GM12878 (cell line): ENCODE data around the gene SBF2. TPM values are rescaled to one million over a fixed set of nuclear protein-coding genes. Genes with fewer than 3 reads are reported as not detected.
"Not testable (repeated sequence)": the region's sequence is repeated elsewhere in the genome, so short reads cannot be mapped to it uniquely, and the experiment has no call there.

Source experiments
- ATAC-seq: fragments of 200-7000 bp; cut with Tn5 transposase; 3 replicates; pipeline ENCODE4 v1.9.1; 2020; ENCODE audit warnings: mild to moderate bottlenecking, moderate library complexity
- BruUV-seq: library from RNA; stranded (reverse); fragments of 400-500 nt; replicated peaks from 2 replicates; lab custom pipeline; 2021; lab: Mats Ljungman, UMichigan
- CTCF ChIA-PET: fragments of 300-600 bp; sonication (Branson Sonifier 250); formaldehyde crosslinking; extraction: SDS; loops from one replicate; lab custom pipeline; 2021; ENCODE audit warnings: inconsistent platforms; lab: Yijun Ruan, JAX
- POLR2A ChIA-PET: fragments of 350-600 bp; formaldehyde crosslinking; extraction: SDS; loops from one replicate; lab custom pipeline; 2021; ENCODE audit warnings: inconsistent platforms; lab: Charles Lee
- RAD21 ChIA-PET: fragments of 300-600 bp; sonication (Branson Sonifier 250); formaldehyde crosslinking; loops from one replicate; lab custom pipeline; 2023; ENCODE audit warnings: antibody characterized with exemption; ENCODE audit not compliant: unreplicated experiment; lab: Charles Lee
- SMC1A ChIA-PET: fragments of 300-600 bp; sonication (Branson Sonifier 250); formaldehyde crosslinking; loops from one replicate; lab custom pipeline; 2023; ENCODE audit not compliant: unreplicated experiment, uncharacterized antibody; lab: Charles Lee
- DNase-seq: peaks from one replicate; pipeline ENCODE4 v3.0.0-alpha.2; 2011; ENCODE audit warnings: low read depth, low spot score
- FAIRE-seq: peaks from 3 replicates; lab custom pipeline; 2011; peaks lifted over from hg19 to GRCh38; lab: Jason Lieb, UNC
- H2AFZ ChIP-seq: 2 replicates; pipeline ENCODE4 v1.6.0; 2011; ENCODE audit warnings: low read depth, low read length, control low read depth; ENCODE audit not compliant: control insufficient read depth
- H3K27ac ChIP-seq: 2 replicates; pipeline ENCODE4 v1.5.1; 2011; ENCODE audit warnings: control low read depth; ENCODE audit not compliant: control insufficient read depth, insufficient read depth
- H3K27me3 ChIP-seq, 2 experiments: replicated peaks in 1 of 2; 2 replicates each; pipeline versions ENCODE4 v1.6.0 to v1.6.1; 2011; ENCODE audit warnings: low read length in 1 of 2; ENCODE audit not compliant: control insufficient read depth in 2 of 2, insufficient read depth in 2 of 2
- H3K36me3 ChIP-seq, 2 experiments: 2 replicates each; pipeline ENCODE4 v1.5.1; 2011; ENCODE audit warnings: low read length in 1 of 2; ENCODE audit not compliant: control insufficient read depth in 2 of 2, insufficient read depth in 2 of 2
- H3K4me1 ChIP-seq: 2 replicates; pipeline ENCODE4 v1.6.1; 2011; ENCODE audit warnings: mild to moderate bottlenecking, low read length, moderate library complexity, mixed read lengths; ENCODE audit not compliant: control insufficient read depth, insufficient read depth
- H3K4me2 ChIP-seq: 2 replicates; pipeline ENCODE4 v1.6.0; 2011; ENCODE audit warnings: control low read depth; ENCODE audit not compliant: control insufficient read depth, insufficient read depth
- H3K4me3 ChIP-seq: fragments of 200-600 bp; sonication (generic); 2 replicates; pipeline ENCODE4 v1.5.1; 2016
- H3K79me2 ChIP-seq: 2 replicates; pipeline ENCODE4 v1.6.0; 2011; ENCODE audit warnings: low read length; ENCODE audit not compliant: control insufficient read depth, insufficient read depth
- H3K9ac ChIP-seq: 2 replicates; pipeline ENCODE4 v1.8.0; 2011; ENCODE audit warnings: low read length, control low read depth, mixed read lengths; ENCODE audit not compliant: control insufficient read depth, insufficient read depth
- H3K9me3 ChIP-seq: replicated peaks from 3 replicates; pipeline ENCODE4 v1.5.1; 2011; ENCODE audit warnings: mild to moderate bottlenecking, low read length; ENCODE audit not compliant: control insufficient read depth, insufficient read depth
- H4K20me1 ChIP-seq: 2 replicates; pipeline ENCODE4 v1.6.0; 2011; ENCODE audit not compliant: control insufficient read depth, insufficient read depth
- IRF4 ChIP-seq: IDR thresholded peaks from 2 replicates; pipeline ENCODE4 v1.6.1; 2011; ENCODE audit warnings: low read depth, low read length
- NR2C2 ChIP-seq: IDR thresholded peaks from 2 replicates; pipeline ENCODE4 v1.6.1; 2011; ENCODE audit warnings: borderline replicate concordance, low read depth; ENCODE audit not compliant: control insufficient read depth, insufficient read length
- POLR2AphosphoS2 ChIP-seq: IDR thresholded peaks from 2 replicates; pipeline ENCODE4 v1.6.1; 2011; ENCODE audit warnings: low read depth, mild to moderate bottlenecking, low read length, improper control_type of control experiment, moderate library complexity
- POU2F2 ChIP-seq: IDR thresholded peaks from 3 replicates; pipeline ENCODE4 v1.6.1; 2011; ENCODE audit warnings: low read depth, mild to moderate bottlenecking, low read length, borderline replicate concordance
- RBBP5 ChIP-seq: fragments of 200-600 bp; sonication (generic); conservative IDR thresholded peaks from 2 replicates; pipeline ENCODE4 v1.6.1; 2016
- RUNX3 ChIP-seq: IDR thresholded peaks from 2 replicates; pipeline ENCODE4 v1.6.1; 2012; ENCODE audit warnings: low read length, inconsistent platforms
- SRF ChIP-seq, 2 experiments: IDR thresholded peaks; 2 replicates each; pipeline ENCODE4 v1.6.1; 2011; ENCODE audit warnings: low read depth in 2 of 2, low read length in 2 of 2, mild to moderate bottlenecking in 1 of 2, moderate library complexity in 1 of 2
- STAT3 ChIP-seq: IDR thresholded peaks from 2 replicates; pipeline ENCODE4 v1.6.1; 2011; ENCODE audit warnings: low read depth, low read length, improper control_type of control experiment
- TCF7 ChIP-seq: IDR thresholded peaks from 2 replicates; pipeline ENCODE4 v1.6.1; 2014; ENCODE audit warnings: antibody characterized with exemption, borderline replicate concordance
- ZNF207 ChIP-seq: fragments of 450-650 bp; IDR thresholded peaks from 2 replicates; pipeline ENCODE4 v1.6.1; 2014; ENCODE audit warnings: antibody characterized with exemption, mild to moderate bottlenecking, borderline replicate concordance
- WGBS: methylation state at CpG from one replicate; pipeline ENCODE4 v1.1.6; 2016; ENCODE audit warnings: low lambda C conversion rate; ENCODE audit not compliant: insufficient replicate concordance, insufficient coverage; ENCODE audit errors: missing lambda C conversion rate; 5-methylcytosine and 5-hydroxymethylcytosine counted together
- in situ Hi-C: fragments of 300-500 bp; cut with MboI; formaldehyde crosslinking; loops from 9 replicates; pipeline ENCODE4 v1.14.3; 2018; ENCODE audit warnings: mixed read lengths
- intact Hi-C: fragments of 100-400 bp; cut with micrococcal nuclease; formaldehyde crosslinking; loops from one replicate; pipeline ENCODE4 v1.14.2; 2022; ENCODE audit not compliant: unreplicated experiment
- polyA plus RNA-seq, 11 experiments: library from polyadenylated mRNA; depleted of rRNA in 4 of 11; unstranded in 6 of 11; stranded (reverse) in 5 of 11; fragments of >200 nt; fragmentation: Nextera tagmentation in 4 of 11; fragmentation: Illumina TruSeq in 1 of 11; extraction: Ambion mirVana in 4 of 11; extraction: Trizol in 1 of 11; gene quantifications; 1 replicate in 1 of 11; 2 replicates in 10 of 11; pipeline versions ENCODE4 v1.2.1 to v1.2.3, GENCODE V29; 2011 to 2016; ENCODE audit warnings: inconsistent platforms in 2 of 11, missing spikeins in 2 of 11, low read depth in 1 of 11
- total RNA-seq, 4 experiments: library from RNA; depleted of rRNA in 3 of 4; stranded (reverse); fragments of >200 nt in 3 of 4; fragmentation: Illumina TruSeq in 1 of 4; extraction: Trizol in 1 of 4; gene quantifications; 2 replicates each; pipeline versions ENCODE4 v1.2.1 to v1.2.3, GENCODE V29; 2013 to 2021
- TF ChIP-seq, protein P1 (sequence below): fragments of 450-650 bp; IDR thresholded peaks from 2 replicates; pipeline ENCODE4 v1.6.1; 2016; ENCODE audit warnings: mild to moderate bottlenecking
- TF ChIP-seq, protein P2 (sequence below): fragments of 450-650 bp; formaldehyde crosslinking; IDR thresholded peaks from 2 replicates; pipeline ENCODE4 v1.4.0; 2020; ENCODE audit warnings: mild to moderate bottlenecking, moderate library complexity
- TF ChIP-seq, protein P3 (sequence below): IDR thresholded peaks from 2 replicates; pipeline ENCODE4 v1.6.1; 2011; ENCODE audit warnings: low read depth, low read length, improper control_type of control experiment, borderline replicate concordance

SBF2 gene
- total and polyA plus RNA-seq, 10 of the 15 experiments (the other 5 are each of a cell fraction or from before 2014, with no cell fraction given): 0.24 to 2.3 (median 1.1) TPM

DNA sequence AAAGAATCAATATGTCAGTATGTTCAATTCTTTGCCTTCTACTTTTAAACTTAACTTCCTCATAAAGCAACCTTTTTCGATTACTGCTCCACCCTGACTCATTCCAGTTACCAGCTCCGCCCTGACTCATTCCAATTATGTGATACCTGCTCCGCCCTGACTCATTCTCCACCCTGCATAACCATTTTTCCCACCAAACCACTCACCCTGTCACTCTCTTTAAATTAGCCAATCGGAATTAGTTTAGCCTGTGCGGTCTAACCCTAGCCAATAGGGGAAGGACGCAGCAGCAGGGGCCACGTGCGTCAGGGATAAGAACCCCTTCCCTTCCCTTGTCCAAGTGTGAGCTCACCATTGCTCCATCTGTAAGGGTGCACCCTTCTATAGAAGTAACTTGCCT, 393.8 kb downstream of the SBF2 start:
- DNase-seq, ATAC-seq, H3K9me3 ChIP-seq, POLR2A ChIA-PET, H3K4me2 ChIP-seq, H3K4me1 ChIP-seq, in situ Hi-C loops, H3K27ac ChIP-seq, H4K20me1 ChIP-seq, H3K36me3 ChIP-seq, H3K27me3 ChIP-seq, H3K79me2 ChIP-seq, H2AFZ ChIP-seq, H3K9ac ChIP-seq, SMC1A ChIA-PET, intact Hi-C loops, BruUV-seq, RAD21 ChIA-PET, FAIRE-seq, H3K4me3 ChIP-seq: not testable (repeated sequence)
- 50% methylated on average over 8 of the region's 8 CpGs for WGBS
- CTCF ChIA-PET: interaction anchor here (1.0 kb wide), 1 partner anchor 72 kb away, joined by 3 read pairs; no protein-coding TSS in a partner anchor
- TF ChIP-seq, protein P1, sequence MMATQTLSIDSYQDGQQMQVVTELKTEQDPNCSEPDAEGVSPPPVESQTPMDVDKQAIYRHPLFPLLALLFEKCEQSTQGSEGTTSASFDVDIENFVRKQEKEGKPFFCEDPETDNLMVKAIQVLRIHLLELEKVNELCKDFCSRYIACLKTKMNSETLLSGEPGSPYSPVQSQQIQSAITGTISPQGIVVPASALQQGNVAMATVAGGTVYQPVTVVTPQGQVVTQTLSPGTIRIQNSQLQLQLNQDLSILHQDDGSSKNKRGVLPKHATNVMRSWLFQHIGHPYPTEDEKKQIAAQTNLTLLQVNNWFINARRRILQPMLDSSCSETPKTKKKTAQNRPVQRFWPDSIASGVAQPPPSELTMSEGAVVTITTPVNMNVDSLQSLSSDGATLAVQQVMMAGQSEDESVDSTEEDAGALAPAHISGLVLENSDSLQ: peak; percentile 16; the same call in 1 of the 2 replicates

DNA sequence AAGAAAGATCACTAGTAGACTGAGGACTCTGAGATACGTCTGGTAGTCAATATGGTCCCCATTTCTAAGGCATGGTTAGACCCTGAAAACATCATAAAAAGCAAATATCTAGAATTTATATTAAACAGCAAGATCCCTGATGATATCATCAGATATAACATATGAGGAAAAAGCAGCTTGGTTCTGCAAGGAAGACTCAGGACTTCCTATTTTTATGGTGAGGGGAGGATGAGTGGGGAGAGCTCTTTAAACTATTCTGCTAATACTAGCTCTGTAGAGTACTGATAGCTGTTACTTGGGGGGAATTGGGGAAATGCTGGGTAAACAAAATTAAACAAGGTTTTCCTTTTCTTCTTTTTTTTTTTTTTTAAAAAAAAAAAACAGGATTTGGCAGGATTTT, 394.3 kb downstream of the SBF2 start:
- H3K9me3 ChIP-seq: no peaks in the 10 kb centered on the region
- H3K79me2 ChIP-seq: no peaks in the 10 kb centered on the region
- H2AFZ ChIP-seq: no peak overlapping the region
- H3K36me3 ChIP-seq: no peaks in the 10 kb centered on the region
- H3K27me3 ChIP-seq: no peaks in the 10 kb centered on the region
- DNase-seq: no peak
- 10% methylated on average over 1 of the region's 1 CpG for WGBS
- SMC1A ChIA-PET: no interaction called here
- no peaks in the 10 kb centered on the region for H3K4me1 ChIP-seq
- ATAC-seq: no peak
- POLR2A ChIA-PET: no interaction called here
- RAD21 ChIA-PET: no interaction called here
- H3K4me3 ChIP-seq: no peak overlapping the region
- CTCF ChIA-PET: interaction anchor here (1.0 kb wide), 1 partner anchor 73 kb away, joined by 3 read pairs; no protein-coding TSS in a partner anchor
- no peak for FAIRE-seq
- in situ Hi-C loops: no loop called here
- intact Hi-C loops: no loop called here
- no peak overlapping the region for H3K27ac ChIP-seq
- H4K20me1 ChIP-seq: no peaks in the 10 kb centered on the region
- no peak overlapping the region for H3K9ac ChIP-seq
- BruUV-seq: no TSS peak
- no peak overlapping the region for H3K4me2 ChIP-seq
- TF ChIP-seq POLR2AphosphoS2 (no peak), STAT3 (no peak), POU2F2 (no peak), RBBP5 (no peak), TCF7 (no peak), SRF (IDR thresholded peaks at IDR 0.05; ENCODE audit: low read depth in 2 of 2, low read length in 2 of 2) (no peak), ZNF207 (no peak), IRF4 (no peak), NR2C2 (no peak), RUNX3 (no peak)
- TF ChIP-seq, protein P2, sequence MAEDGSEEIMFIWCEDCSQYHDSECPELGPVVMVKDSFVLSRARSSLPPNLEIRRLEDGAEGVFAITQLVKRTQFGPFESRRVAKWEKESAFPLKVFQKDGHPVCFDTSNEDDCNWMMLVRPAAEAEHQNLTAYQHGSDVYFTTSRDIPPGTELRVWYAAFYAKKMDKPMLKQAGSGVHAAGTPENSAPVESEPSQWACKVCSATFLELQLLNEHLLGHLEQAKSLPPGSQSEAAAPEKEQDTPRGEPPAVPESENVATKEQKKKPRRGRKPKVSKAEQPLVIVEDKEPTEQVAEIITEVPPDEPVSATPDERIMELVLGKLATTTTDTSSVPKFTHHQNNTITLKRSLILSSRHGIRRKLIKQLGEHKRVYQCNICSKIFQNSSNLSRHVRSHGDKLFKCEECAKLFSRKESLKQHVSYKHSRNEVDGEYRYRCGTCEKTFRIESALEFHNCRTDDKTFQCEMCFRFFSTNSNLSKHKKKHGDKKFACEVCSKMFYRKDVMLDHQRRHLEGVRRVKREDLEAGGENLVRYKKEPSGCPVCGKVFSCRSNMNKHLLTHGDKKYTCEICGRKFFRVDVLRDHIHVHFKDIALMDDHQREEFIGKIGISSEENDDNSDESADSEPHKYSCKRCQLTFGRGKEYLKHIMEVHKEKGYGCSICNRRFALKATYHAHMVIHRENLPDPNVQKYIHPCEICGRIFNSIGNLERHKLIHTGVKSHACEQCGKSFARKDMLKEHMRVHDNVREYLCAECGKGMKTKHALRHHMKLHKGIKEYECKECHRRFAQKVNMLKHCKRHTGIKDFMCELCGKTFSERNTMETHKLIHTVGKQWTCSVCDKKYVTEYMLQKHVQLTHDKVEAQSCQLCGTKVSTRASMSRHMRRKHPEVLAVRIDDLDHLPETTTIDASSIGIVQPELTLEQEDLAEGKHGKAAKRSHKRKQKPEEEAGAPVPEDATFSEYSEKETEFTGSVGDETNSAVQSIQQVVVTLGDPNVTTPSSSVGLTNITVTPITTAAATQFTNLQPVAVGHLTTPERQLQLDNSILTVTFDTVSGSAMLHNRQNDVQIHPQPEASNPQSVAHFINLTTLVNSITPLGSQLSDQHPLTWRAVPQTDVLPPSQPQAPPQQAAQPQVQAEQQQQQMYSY (CRISPR knock-in tag): no peak
- TF ChIP-seq, protein P3, sequence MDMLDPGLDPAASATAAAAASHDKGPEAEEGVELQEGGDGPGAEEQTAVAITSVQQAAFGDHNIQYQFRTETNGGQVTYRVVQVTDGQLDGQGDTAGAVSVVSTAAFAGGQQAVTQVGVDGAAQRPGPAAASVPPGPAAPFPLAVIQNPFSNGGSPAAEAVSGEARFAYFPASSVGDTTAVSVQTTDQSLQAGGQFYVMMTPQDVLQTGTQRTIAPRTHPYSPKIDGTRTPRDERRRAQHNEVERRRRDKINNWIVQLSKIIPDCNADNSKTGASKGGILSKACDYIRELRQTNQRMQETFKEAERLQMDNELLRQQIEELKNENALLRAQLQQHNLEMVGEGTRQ: no peak
